Activated naive CD8-positive, alpha-beta T cell treated with anti-CD3 and anti-CD28 coated beads, Interleukin-2, amount 10 ng/mL, durations not matched to agents 7 days and 5 days (primary cell): ENCODE data around the gene CABCOCO1. TPM values are rescaled to one million over a fixed set of nuclear protein-coding genes. Genes with fewer than 3 reads are reported as not detected.
"Not testable (repeated sequence)": the region's sequence is repeated elsewhere in the genome, so short reads cannot be mapped to it uniquely, and the experiment has no call there.

ENCODE experiments used
- ATAC-seq: fragments of 150-1000 bp; cut with Tn5 transposase; one replicate; pipeline ENCODE4 v1.10.0; 2021; ENCODE audit warnings: low read depth, moderate library complexity
- POLR2A ChIA-PET: fragments of 350-600 bp; sonication (Branson Sonifier 250); formaldehyde crosslinking; loops from one replicate; lab custom pipeline; 2021; ENCODE audit warnings: antibody characterized with exemption; lab: Charles Lee
- DNase-seq: peaks from one replicate; pipeline ENCODE4 v3.0.0; 2021
- H3K27ac Mint-ChIP-seq: one replicate; pipeline ENCODE4 v1.8.0; 2022; ENCODE audit warnings: mild to moderate bottlenecking, mixed read lengths
- H3K27me3 Mint-ChIP-seq: one replicate; pipeline ENCODE4 v1.8.0; 2022; ENCODE audit warnings: mild to moderate bottlenecking, moderate library complexity, mixed read lengths
- H3K36me3 Mint-ChIP-seq: one replicate; pipeline ENCODE4 v1.8.0; 2021; ENCODE audit warnings: mild to moderate bottlenecking, mixed read lengths
- H3K4me1 Mint-ChIP-seq: one replicate; pipeline ENCODE4 v1.8.0; 2021; ENCODE audit warnings: mixed read lengths
- H3K4me3 Mint-ChIP-seq: one replicate; pipeline ENCODE4 v1.8.0; 2022; ENCODE audit warnings: mild to moderate bottlenecking, moderate library complexity, mixed read lengths
- H3K9me3 Mint-ChIP-seq: one replicate; pipeline ENCODE4 v1.8.0; 2021; ENCODE audit warnings: mixed read lengths
- total RNA-seq, 2 experiments: library from RNA; stranded (reverse); gene quantifications; one replicate each; pipeline ENCODE4 v1.2.3, GENCODE V29; 2021

Gene CABCOCO1
- total RNA-seq, 2 experiments from 2014 or later, result not detected

GRCh38 chr10:61702584-61702983 is 39.9 kb downstream of the CABCOCO1 start:
- Mint-ChIP-seq H3K27ac (no peak overlapping the region), H3K4me3 (no peak overlapping the region), H3K36me3 (no peaks in the 10 kb centered on the region), H3K27me3 (no peaks in the 10 kb centered on the region), H3K9me3 (no peaks in the 10 kb centered on the region), H3K4me1 (no peaks in the 10 kb centered on the region)
- POLR2A ChIA-PET, result no interaction called here
- DNase-seq, result no peak
- no peak for ATAC-seq

GRCh38 chr10:61705022-61705613 is 42.4 kb downstream of the CABCOCO1 start:
- DNase-seq (no peak), ATAC-seq (no peak)
- Mint-ChIP-seq H3K4me3 (no peak overlapping the region), H3K27me3 (peaks cover 5% of the 10 kb centered on the region), H3K9me3 (no peaks in the 10 kb centered on the region), H3K27ac (no peak overlapping the region), H3K36me3 (no peaks in the 10 kb centered on the region), H3K4me1 (no peaks in the 10 kb centered on the region)
- POLR2A ChIA-PET, result no interaction called here

GRCh38 chr10:61708846-61709245 is 46.1 kb downstream of the CABCOCO1 start:
- no peak overlapping the region for H3K27ac Mint-ChIP-seq
- no peaks in the 10 kb centered on the region for H3K9me3 Mint-ChIP-seq
- H3K4me1 Mint-ChIP-seq, result no peaks in the 10 kb centered on the region
- H3K36me3 Mint-ChIP-seq, result no peaks in the 10 kb centered on the region
- no peak for ATAC-seq
- peaks cover 10% of the 10 kb centered on the region for H3K27me3 Mint-ChIP-seq
- DNase-seq, result no peak
- POLR2A ChIA-PET, result no interaction called here
- no peak overlapping the region for H3K4me3 Mint-ChIP-seq

GRCh38 chr10:61712105-61712504 is 49.4 kb downstream of the CABCOCO1 start:
- H3K4me3 Mint-ChIP-seq, POLR2A ChIA-PET, H3K36me3 Mint-ChIP-seq, ATAC-seq, H3K9me3 Mint-ChIP-seq, H3K27ac Mint-ChIP-seq, DNase-seq, H3K4me1 Mint-ChIP-seq: not testable (repeated sequence)
- H3K27me3 Mint-ChIP-seq, result peaks cover 15% of the 10 kb centered on the region

- H3K36me3 Mint-ChIP-seq, H3K27me3 Mint-ChIP-seq, POLR2A ChIA-PET, H3K27ac Mint-ChIP-seq, DNase-seq, ATAC-seq, H3K4me3 Mint-ChIP-seq, H3K9me3 Mint-ChIP-seq, H3K4me1 Mint-ChIP-seq: not testable (repeated sequence)
These were observed 56.7 kb downstream of the CABCOCO1 start for GRCh38 chr10:61719475-61719874.

- no peak for ATAC-seq
- Mint-ChIP-seq H3K4me1 (no peaks in the 10 kb centered on the region), H3K36me3 (no peaks in the 10 kb centered on the region), H3K27ac (no peak overlapping the region), H3K27me3 (peaks cover 9% of the 10 kb centered on the region), H3K4me3 (no peak overlapping the region), H3K9me3 (peaks cover 4% of the 10 kb centered on the region)
- DNase-seq, result no peak
- POLR2A ChIA-PET, result no interaction called here
These were observed 57.2 kb downstream of the CABCOCO1 start for GRCh38 chr10:61719906-61720305.

- H3K27me3 Mint-ChIP-seq, result peaks cover 7% of the 10 kb centered on the region
- no peak for ATAC-seq
- no peak overlapping the region for H3K27ac Mint-ChIP-seq
- no peaks in the 10 kb centered on the region for H3K36me3 Mint-ChIP-seq
- H3K4me3 Mint-ChIP-seq, result no peak overlapping the region
- no peak for DNase-seq
- peaks cover 3% of the 10 kb centered on the region for H3K9me3 Mint-ChIP-seq
- no peaks in the 10 kb centered on the region for H3K4me1 Mint-ChIP-seq
- POLR2A ChIA-PET, result no interaction called here
These were observed 58.7 kb downstream of the CABCOCO1 start for GRCh38 chr10:61721431-61721830.

- H3K27me3 Mint-ChIP-seq, POLR2A ChIA-PET, H3K27ac Mint-ChIP-seq, ATAC-seq, H3K36me3 Mint-ChIP-seq, H3K9me3 Mint-ChIP-seq, DNase-seq, H3K4me1 Mint-ChIP-seq, H3K4me3 Mint-ChIP-seq: not testable (repeated sequence)
These were observed 62.5 kb downstream of the CABCOCO1 start for GRCh38 chr10:61725221-61725620.

- Mint-ChIP-seq H3K4me3 (no peak overlapping the region), H3K4me1 (no peaks in the 10 kb centered on the region), H3K27me3 (peaks cover 21% of the 10 kb centered on the region), H3K27ac (no peak overlapping the region), H3K9me3 (peaks cover 1% of the 10 kb centered on the region), H3K36me3 (no peaks in the 10 kb centered on the region)
- no peak for DNase-seq
- ATAC-seq, result no peak
- POLR2A ChIA-PET, result no interaction called here
These were observed 66.9 kb downstream of the CABCOCO1 start for GRCh38 chr10:61729596-61729995.

- H3K9me3 Mint-ChIP-seq, result no peaks in the 10 kb centered on the region
- H3K4me1 Mint-ChIP-seq, result no peaks in the 10 kb centered on the region
- peaks cover 25% of the 10 kb centered on the region for H3K27me3 Mint-ChIP-seq
- no peak for DNase-seq
- H3K27ac Mint-ChIP-seq, result no peak overlapping the region
- POLR2A ChIA-PET, result no interaction called here
- H3K4me3 Mint-ChIP-seq, result no peak overlapping the region
- ATAC-seq, result no peak
- H3K36me3 Mint-ChIP-seq, result no peaks in the 10 kb centered on the region
These were observed 67.9 kb downstream of the CABCOCO1 start for GRCh38 chr10:61730671-61731070.

- Mint-ChIP-seq H3K9me3 (no peaks in the 10 kb centered on the region), H3K4me1 (no peaks in the 10 kb centered on the region), H3K27ac (no peak overlapping the region), H3K36me3 (no peaks in the 10 kb centered on the region), H3K27me3 (peaks cover 30% of the 10 kb centered on the region), H3K4me3 (no peak overlapping the region)
- POLR2A ChIA-PET, result no interaction called here
- ATAC-seq (no peak), DNase-seq (no peak)
These were observed 68.9 kb downstream of the CABCOCO1 start for GRCh38 chr10:61731638-61732037.

GRCh38 chr10:61732629-61733278 is 70.0 kb downstream of the CABCOCO1 start:
- H3K4me3 Mint-ChIP-seq, result no peak overlapping the region
- peaks cover 33% of the 10 kb centered on the region for H3K27me3 Mint-ChIP-seq
- H3K4me1 Mint-ChIP-seq, result peaks cover 3% of the 10 kb centered on the region
- DNase-seq (no peak), ATAC-seq (no peak)
- H3K9me3 Mint-ChIP-seq, result peaks cover 3% of the 10 kb centered on the region
- no peak overlapping the region for H3K27ac Mint-ChIP-seq
- peaks cover 2% of the 10 kb centered on the region for H3K36me3 Mint-ChIP-seq
- POLR2A ChIA-PET, result no interaction called here

- DNase-seq (no peak), ATAC-seq (no peak)
- Mint-ChIP-seq H3K9me3 (peaks cover 3% of the 10 kb centered on the region), H3K27me3 (peaks cover 29% of the 10 kb centered on the region), H3K36me3 (peaks cover 2% of the 10 kb centered on the region), H3K4me1 (peaks cover 3% of the 10 kb centered on the region), H3K4me3 (no peak overlapping the region), H3K27ac (no peak overlapping the region)
- POLR2A ChIA-PET, result no interaction called here
These were observed 70.7 kb downstream of the CABCOCO1 start for GRCh38 chr10:61733358-61733940.

- Mint-ChIP-seq H3K27ac (no peak overlapping the region), H3K9me3 (peaks cover 3% of the 10 kb centered on the region), H3K36me3 (peaks cover 2% of the 10 kb centered on the region), H3K4me1 (peaks cover 3% of the 10 kb centered on the region), H3K4me3 (no peak overlapping the region), H3K27me3 (peaks cover 32% of the 10 kb centered on the region)
- DNase-seq, result no peak
- POLR2A ChIA-PET, result no interaction called here
- no peak for ATAC-seq
These were observed 73.2 kb downstream of the CABCOCO1 start for GRCh38 chr10:61735882-61736281.
